GM23338 (cell line): ENCODE measurements around the gene SLC2A9. TPM values are rescaled to one million over a fixed set of nuclear protein-coding genes. Genes with fewer than 3 reads are reported as not detected.

ENCODE experiments used
- ATAC-seq: fragments of 200-7000 bp; cut with Tn5 transposase; 3 replicates; pipeline ENCODE4 v1.9.1; 2020
- DNase-seq: peaks from one replicate; pipeline ENCODE4 v3.0.0-alpha.2; 2015; ENCODE audit warnings: low spot score
- H2AFZ ChIP-seq: fragments of 200-600 bp; sonication (generic); 2 replicates; pipeline ENCODE4 v1.8.0; 2016; ENCODE audit warnings: antibody characterized with exemption, mild to moderate bottlenecking, moderate library complexity
- H3F3A ChIP-seq: fragments of 200-600 bp; sonication (generic); replicated peaks from 2 replicates; pipeline ENCODE4 v1.8.0; 2017; ENCODE audit warnings: antibody characterized with exemption, mixed run types, low read depth
- H3K27ac ChIP-seq: fragments of 200-600 bp; sonication (generic); 2 replicates; pipeline ENCODE4 v1.6.1; 2016; ENCODE audit warnings: low read depth
- H3K27me3 ChIP-seq: fragments of 200-600 bp; sonication (generic); 2 replicates; pipeline ENCODE4 v1.8.0; 2016; ENCODE audit warnings: mild to moderate bottlenecking, mixed run types, moderate library complexity; ENCODE audit not compliant: insufficient read depth
- H3K36me3 ChIP-seq: fragments of 200-600 bp; sonication (generic); 2 replicates; pipeline ENCODE4 v1.8.0; 2016; ENCODE audit warnings: mild to moderate bottlenecking; ENCODE audit not compliant: insufficient read depth
- H3K4me1 ChIP-seq: fragments of 200-600 bp; sonication (generic); 2 replicates; pipeline ENCODE4 v1.8.0; 2016; ENCODE audit warnings: mild to moderate bottlenecking, moderate library complexity; ENCODE audit not compliant: insufficient read depth
- H3K4me2 ChIP-seq: fragments of 200-600 bp; sonication (generic); 2 replicates; pipeline ENCODE4 v1.7.1; 2017; ENCODE audit warnings: mixed run types
- H3K4me3 ChIP-seq: fragments of 200-600 bp; sonication (generic); 2 replicates; pipeline ENCODE4 v1.6.1; 2016; ENCODE audit warnings: mixed run types
- H3K79me2 ChIP-seq: fragments of 200-600 bp; sonication (generic); replicated peaks from 2 replicates; pipeline ENCODE4 v1.8.0; 2017; ENCODE audit warnings: mild to moderate bottlenecking; ENCODE audit not compliant: insufficient read depth
- H3K9me2 ChIP-seq: fragments of 200-600 bp; sonication (generic); 2 replicates; pipeline ENCODE4 v1.8.0; 2017; ENCODE audit not compliant: insufficient read depth
- H4K20me1 ChIP-seq: fragments of 200-600 bp; sonication (generic); replicated peaks from 2 replicates; pipeline ENCODE4 v1.8.0; 2017; ENCODE audit warnings: mild to moderate bottlenecking; ENCODE audit not compliant: insufficient read depth
- H3K27ac Mint-ChIP-seq: 2 replicates; pipeline ENCODE4 v1.8.0; 2020; ENCODE audit warnings: inconsistent platforms, mild to moderate bottlenecking, moderate library complexity, mixed read lengths
- H3K27me3 Mint-ChIP-seq: 3 replicates; pipeline ENCODE4 v1.8.0; 2022; ENCODE audit warnings: low read depth, mild to moderate bottlenecking, moderate library complexity, mixed read lengths, inconsistent platforms; ENCODE audit not compliant: insufficient read depth, poor library complexity
- H3K36me3 Mint-ChIP-seq: 3 replicates; pipeline ENCODE4 v1.8.0; 2021; ENCODE audit warnings: low read depth, mild to moderate bottlenecking, inconsistent platforms, moderate library complexity, mixed read lengths
- H3K4me1 Mint-ChIP-seq: 3 replicates; pipeline ENCODE4 v1.8.0; 2020; ENCODE audit warnings: mild to moderate bottlenecking, inconsistent platforms, mixed read lengths
- H3K4me3 Mint-ChIP-seq: 3 replicates; pipeline ENCODE4 v1.8.0; 2021; ENCODE audit warnings: moderate library complexity, mild to moderate bottlenecking, inconsistent platforms, mixed read lengths
- H3K9me3 Mint-ChIP-seq: 3 replicates; pipeline ENCODE4 v1.8.0; 2020; ENCODE audit warnings: moderate library complexity, mild to moderate bottlenecking, inconsistent platforms, mixed read lengths
- CREB1 ChIP-seq: fragments of 250-450 bp; sonication (Bioruptor Pico); IDR thresholded peaks from 2 replicates; pipeline ENCODE4 v1.5.0; 2020; ENCODE audit warnings: low read depth, mild to moderate bottlenecking, moderate library complexity
- EZH2 ChIP-seq: fragments of 200-600 bp; sonication (generic); IDR thresholded peaks from one replicate; pipeline ENCODE4 v1.8.0; 2017; ENCODE audit warnings: antibody characterized with exemption, mild to moderate bottlenecking, low read depth; ENCODE audit not compliant: unreplicated experiment
- EZH2phosphoT487 ChIP-seq: fragments of 200-600 bp; sonication (generic); IDR thresholded peaks from one replicate; pipeline ENCODE4 v1.8.1; 2018; ENCODE audit warnings: antibody characterized with exemption; ENCODE audit not compliant: unreplicated experiment
- JUNB ChIP-seq: IDR thresholded peaks from one replicate; pipeline ENCODE4 v1.6.1; 2016; ENCODE audit warnings: antibody characterized with exemption; ENCODE audit not compliant: unreplicated experiment
- NANOG ChIP-seq: IDR thresholded peaks from 2 replicates; pipeline ENCODE4 v1.6.1; 2016; ENCODE audit warnings: antibody characterized with exemption, borderline replicate concordance
- POLR2AphosphoS5 ChIP-seq: IDR thresholded peaks from 2 replicates; pipeline ENCODE4 v1.6.1; 2016; ENCODE audit warnings: antibody characterized with exemption, low read depth
- STAT1 ChIP-seq: IDR thresholded peaks from one replicate; pipeline ENCODE4 v1.6.1; 2016; ENCODE audit warnings: antibody characterized with exemption; ENCODE audit not compliant: unreplicated experiment
- ZNF114 ChIP-seq: fragments of 250-450 bp; sonication (Bioruptor Pico); IDR thresholded peaks from 2 replicates; pipeline ENCODE4 v1.5.0; 2020; ENCODE audit warnings: mild to moderate bottlenecking, moderate library complexity
- ZNF331 ChIP-seq: fragments of 250-450 bp; sonication (Bioruptor Pico); IDR thresholded peaks from 2 replicates; pipeline ENCODE4 v1.5.0; 2020; ENCODE audit warnings: low read depth, mild to moderate bottlenecking, moderate library complexity
- polyA plus RNA-seq: library from polyadenylated mRNA; unstranded; fragments of >200 nt; fragmentation: Nextera tagmentation; extraction: Ambion mirVana; gene quantifications from 2 replicates; pipeline ENCODE4 v1.2.1, GENCODE V29; 2016
- total RNA-seq: library from RNA; depleted of rRNA; stranded (reverse); fragments of >200 nt; shearing (Covaris generic); gene quantifications from 2 replicates; pipeline ENCODE4 v1.2.3, GENCODE V29; 2014
- TF ChIP-seq, protein P1 (sequence below): fragments of 250-450 bp; sonication (Bioruptor Pico); IDR thresholded peaks from 2 replicates; pipeline ENCODE4 v1.5.0; 2020; ENCODE audit warnings: mild to moderate bottlenecking, moderate library complexity
- TF ChIP-seq, protein P2 (sequence below): IDR thresholded peaks from one replicate; pipeline ENCODE4 v1.6.1; 2018; ENCODE audit warnings: antibody characterized with exemption; ENCODE audit not compliant: unreplicated experiment
- TF ChIP-seq, protein P3 (sequence below), 2 experiments: fragments of 200-600 bp in 1 of 2; sonication (generic) in 1 of 2; conservative IDR thresholded peaks; 2 replicates each; pipeline versions ENCODE4 v1.5.1 to v1.6.1; 2016 to 2017; ENCODE audit warnings: antibody characterized with exemption in 2 of 2, low read depth in 2 of 2, mild to moderate bottlenecking in 2 of 2, moderate library complexity in 1 of 2
- TF ChIP-seq, protein P4 (sequence below): IDR thresholded peaks from 2 replicates; pipeline ENCODE4 v1.6.1; 2016; ENCODE audit warnings: antibody characterized with exemption

The SLC2A9 gene
- total and polyA plus RNA-seq, 2 experiments from 2014 or later, result 0.21 to 0.40 TPM

DNA sequence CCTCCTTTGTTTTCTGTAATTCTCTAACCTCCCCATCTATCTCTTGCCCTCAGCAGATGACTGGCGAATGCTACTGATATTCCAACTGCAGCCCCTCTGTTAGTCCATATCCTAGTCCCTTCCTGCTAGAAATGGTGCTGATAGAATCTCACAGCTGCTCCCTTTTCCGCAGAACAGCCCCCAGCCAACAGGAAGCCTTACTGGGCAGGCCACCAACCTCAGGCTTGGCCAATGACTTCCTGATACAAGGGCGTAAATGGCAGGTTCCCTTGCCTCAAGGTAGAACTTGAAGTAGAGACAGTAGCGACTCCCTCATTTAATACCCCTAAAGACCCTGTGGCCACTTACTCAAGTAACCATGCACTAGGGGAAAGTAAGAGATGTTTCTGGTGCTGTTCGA lies 26.7 kb upstream of the SLC2A9 start:
- Mint-ChIP-seq H3K27ac (no peak overlapping the region), H3K4me3 (no peak overlapping the region), H3K4me1 (peaks cover 29% of the 10 kb centered on the region), H3K9me3 (no peaks in the 10 kb centered on the region), H3K36me3 (no peaks in the 10 kb centered on the region; the same call in 2 of the 3 replicates), H3K27me3 (peaks cover 3% of the 10 kb centered on the region)
- no peaks in the 10 kb centered on the region for H3K9me2 ChIP-seq
- TF ChIP-seq POLR2AphosphoS5 (no peak), ZNF331 (no peak), STAT1 (no peak), JUNB (no peak), CREB1 (no peak), EZH2 (no peak), NANOG (no peak), EZH2phosphoT487 (no peak), ZNF114 (no peak)
- TF ChIP-seq, protein P1, sequence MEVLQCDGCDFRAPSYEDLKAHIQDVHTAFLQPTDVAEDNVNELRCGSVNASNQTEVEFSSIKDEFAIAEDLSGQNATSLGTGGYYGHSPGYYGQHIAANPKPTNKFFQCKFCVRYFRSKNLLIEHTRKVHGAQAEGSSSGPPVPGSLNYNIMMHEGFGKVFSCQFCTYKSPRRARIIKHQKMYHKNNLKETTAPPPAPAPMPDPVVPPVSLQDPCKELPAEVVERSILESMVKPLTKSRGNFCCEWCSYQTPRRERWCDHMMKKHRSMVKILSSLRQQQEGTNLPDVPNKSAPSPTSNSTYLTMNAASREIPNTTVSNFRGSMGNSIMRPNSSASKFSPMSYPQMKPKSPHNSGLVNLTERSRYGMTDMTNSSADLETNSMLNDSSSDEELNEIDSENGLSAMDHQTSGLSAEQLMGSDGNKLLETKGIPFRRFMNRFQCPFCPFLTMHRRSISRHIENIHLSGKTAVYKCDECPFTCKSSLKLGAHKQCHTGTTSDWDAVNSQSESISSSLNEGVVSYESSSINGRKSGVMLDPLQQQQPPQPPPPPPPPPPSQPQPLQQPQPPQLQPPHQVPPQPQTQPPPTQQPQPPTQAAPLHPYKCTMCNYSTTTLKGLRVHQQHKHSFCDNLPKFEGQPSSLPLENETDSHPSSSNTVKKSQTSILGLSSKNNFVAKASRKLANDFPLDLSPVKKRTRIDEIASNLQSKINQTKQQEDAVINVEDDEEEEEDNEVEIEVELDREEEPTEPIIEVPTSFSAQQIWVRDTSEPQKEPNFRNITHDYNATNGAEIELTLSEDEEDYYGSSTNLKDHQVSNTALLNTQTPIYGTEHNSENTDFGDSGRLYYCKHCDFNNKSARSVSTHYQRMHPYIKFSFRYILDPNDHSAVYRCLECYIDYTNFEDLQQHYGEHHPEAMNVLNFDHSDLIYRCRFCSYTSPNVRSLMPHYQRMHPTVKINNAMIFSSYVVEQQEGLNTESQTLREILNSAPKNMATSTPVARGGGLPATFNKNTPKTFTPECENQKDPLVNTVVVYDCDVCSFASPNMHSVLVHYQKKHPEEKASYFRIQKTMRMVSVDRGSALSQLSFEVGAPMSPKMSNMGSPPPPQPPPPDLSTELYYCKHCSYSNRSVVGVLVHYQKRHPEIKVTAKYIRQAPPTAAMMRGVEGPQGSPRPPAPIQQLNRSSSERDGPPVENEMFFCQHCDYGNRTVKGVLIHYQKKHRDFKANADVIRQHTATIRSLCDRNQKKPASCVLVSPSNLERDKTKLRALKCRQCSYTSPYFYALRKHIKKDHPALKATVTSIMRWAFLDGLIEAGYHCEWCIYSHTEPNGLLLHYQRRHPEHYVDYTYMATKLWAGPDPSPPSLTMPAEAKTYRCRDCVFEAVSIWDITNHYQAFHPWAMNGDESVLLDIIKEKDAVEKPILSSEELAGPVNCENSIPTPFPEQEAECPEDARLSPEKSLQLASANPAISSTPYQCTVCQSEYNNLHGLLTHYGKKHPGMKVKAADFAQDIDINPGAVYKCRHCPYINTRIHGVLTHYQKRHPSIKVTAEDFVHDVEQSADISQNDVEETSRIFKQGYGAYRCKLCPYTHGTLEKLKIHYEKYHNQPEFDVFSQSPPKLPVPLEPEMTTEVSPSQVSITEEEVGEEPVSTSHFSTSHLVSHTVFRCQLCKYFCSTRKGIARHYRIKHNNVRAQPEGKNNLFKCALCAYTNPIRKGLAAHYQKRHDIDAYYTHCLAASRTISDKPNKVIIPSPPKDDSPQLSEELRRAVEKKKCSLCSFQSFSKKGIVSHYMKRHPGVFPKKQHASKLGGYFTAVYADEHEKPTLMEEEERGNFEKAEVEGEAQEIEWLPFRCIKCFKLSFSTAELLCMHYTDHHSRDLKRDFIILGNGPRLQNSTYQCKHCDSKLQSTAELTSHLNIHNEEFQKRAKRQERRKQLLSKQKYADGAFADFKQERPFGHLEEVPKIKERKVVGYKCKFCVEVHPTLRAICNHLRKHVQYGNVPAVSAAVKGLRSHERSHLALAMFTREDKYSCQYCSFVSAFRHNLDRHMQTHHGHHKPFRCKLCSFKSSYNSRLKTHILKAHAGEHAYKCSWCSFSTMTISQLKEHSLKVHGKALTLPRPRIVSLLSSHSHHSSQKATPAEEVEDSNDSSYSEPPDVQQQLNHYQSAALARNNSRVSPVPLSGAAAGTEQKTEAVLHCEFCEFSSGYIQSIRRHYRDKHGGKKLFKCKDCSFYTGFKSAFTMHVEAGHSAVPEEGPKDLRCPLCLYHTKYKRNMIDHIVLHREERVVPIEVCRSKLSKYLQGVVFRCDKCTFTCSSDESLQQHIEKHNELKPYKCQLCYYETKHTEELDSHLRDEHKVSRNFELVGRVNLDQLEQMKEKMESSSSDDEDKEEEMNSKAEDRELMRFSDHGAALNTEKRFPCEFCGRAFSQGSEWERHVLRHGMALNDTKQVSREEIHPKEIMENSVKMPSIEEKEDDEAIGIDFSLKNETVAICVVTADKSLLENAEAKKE (CRISPR knock-in tag), result no peak
- TF ChIP-seq, protein P2, sequence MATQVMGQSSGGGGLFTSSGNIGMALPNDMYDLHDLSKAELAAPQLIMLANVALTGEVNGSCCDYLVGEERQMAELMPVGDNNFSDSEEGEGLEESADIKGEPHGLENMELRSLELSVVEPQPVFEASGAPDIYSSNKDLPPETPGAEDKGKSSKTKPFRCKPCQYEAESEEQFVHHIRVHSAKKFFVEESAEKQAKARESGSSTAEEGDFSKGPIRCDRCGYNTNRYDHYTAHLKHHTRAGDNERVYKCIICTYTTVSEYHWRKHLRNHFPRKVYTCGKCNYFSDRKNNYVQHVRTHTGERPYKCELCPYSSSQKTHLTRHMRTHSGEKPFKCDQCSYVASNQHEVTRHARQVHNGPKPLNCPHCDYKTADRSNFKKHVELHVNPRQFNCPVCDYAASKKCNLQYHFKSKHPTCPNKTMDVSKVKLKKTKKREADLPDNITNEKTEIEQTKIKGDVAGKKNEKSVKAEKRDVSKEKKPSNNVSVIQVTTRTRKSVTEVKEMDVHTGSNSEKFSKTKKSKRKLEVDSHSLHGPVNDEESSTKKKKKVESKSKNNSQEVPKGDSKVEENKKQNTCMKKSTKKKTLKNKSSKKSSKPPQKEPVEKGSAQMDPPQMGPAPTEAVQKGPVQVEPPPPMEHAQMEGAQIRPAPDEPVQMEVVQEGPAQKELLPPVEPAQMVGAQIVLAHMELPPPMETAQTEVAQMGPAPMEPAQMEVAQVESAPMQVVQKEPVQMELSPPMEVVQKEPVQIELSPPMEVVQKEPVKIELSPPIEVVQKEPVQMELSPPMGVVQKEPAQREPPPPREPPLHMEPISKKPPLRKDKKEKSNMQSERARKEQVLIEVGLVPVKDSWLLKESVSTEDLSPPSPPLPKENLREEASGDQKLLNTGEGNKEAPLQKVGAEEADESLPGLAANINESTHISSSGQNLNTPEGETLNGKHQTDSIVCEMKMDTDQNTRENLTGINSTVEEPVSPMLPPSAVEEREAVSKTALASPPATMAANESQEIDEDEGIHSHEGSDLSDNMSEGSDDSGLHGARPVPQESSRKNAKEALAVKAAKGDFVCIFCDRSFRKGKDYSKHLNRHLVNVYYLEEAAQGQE, result no peak
- TF ChIP-seq, protein P3, sequence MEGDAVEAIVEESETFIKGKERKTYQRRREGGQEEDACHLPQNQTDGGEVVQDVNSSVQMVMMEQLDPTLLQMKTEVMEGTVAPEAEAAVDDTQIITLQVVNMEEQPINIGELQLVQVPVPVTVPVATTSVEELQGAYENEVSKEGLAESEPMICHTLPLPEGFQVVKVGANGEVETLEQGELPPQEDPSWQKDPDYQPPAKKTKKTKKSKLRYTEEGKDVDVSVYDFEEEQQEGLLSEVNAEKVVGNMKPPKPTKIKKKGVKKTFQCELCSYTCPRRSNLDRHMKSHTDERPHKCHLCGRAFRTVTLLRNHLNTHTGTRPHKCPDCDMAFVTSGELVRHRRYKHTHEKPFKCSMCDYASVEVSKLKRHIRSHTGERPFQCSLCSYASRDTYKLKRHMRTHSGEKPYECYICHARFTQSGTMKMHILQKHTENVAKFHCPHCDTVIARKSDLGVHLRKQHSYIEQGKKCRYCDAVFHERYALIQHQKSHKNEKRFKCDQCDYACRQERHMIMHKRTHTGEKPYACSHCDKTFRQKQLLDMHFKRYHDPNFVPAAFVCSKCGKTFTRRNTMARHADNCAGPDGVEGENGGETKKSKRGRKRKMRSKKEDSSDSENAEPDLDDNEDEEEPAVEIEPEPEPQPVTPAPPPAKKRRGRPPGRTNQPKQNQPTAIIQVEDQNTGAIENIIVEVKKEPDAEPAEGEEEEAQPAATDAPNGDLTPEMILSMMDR (conservative IDR thresholded peaks at IDR 0.05; ENCODE audit: low read depth in 2 of 2), result no peak
- TF ChIP-seq, protein P4, sequence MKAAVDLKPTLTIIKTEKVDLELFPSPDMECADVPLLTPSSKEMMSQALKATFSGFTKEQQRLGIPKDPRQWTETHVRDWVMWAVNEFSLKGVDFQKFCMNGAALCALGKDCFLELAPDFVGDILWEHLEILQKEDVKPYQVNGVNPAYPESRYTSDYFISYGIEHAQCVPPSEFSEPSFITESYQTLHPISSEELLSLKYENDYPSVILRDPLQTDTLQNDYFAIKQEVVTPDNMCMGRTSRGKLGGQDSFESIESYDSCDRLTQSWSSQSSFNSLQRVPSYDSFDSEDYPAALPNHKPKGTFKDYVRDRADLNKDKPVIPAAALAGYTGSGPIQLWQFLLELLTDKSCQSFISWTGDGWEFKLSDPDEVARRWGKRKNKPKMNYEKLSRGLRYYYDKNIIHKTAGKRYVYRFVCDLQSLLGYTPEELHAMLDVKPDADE, result no peak
- H2AFZ ChIP-seq, result no peak overlapping the region
- peaks cover 13% of the 10 kb centered on the region for H3K4me1 ChIP-seq
- H3F3A ChIP-seq, result no peaks in the 10 kb centered on the region
- H3K36me3 ChIP-seq, result no peaks in the 10 kb centered on the region
- ATAC-seq (no peak), DNase-seq (no peak)
- no peaks in the 10 kb centered on the region for H3K79me2 ChIP-seq
- no peak overlapping the region for H3K27ac ChIP-seq
- no peak overlapping the region for H3K4me2 ChIP-seq
- H4K20me1 ChIP-seq, result no peaks in the 10 kb centered on the region
- H3K27me3 ChIP-seq, result no peaks in the 10 kb centered on the region
- no peak overlapping the region for H3K4me3 ChIP-seq
